Skeletal muscle tissue (tissue), 4 donors: ENCODE data around the gene MAF. TPM values are rescaled to one million over a fixed set of nuclear protein-coding genes. Genes with fewer than 3 reads are reported as not detected.
A peak's percentile ranks its signal among the peaks of the same experiment; 100 is the strongest.

Experiments used
- H3K27ac ChIP-seq: one replicate; pipeline ENCODE4 v1.7.0; 2013; ENCODE audit warnings: mild to moderate bottlenecking, low read depth, low read length, inconsistent platforms
- H3K27me3 ChIP-seq, 3 donors: one replicate each; pipeline ENCODE4 v1.7.0; 2013; ENCODE audit warnings: low read length in 3 of 3; ENCODE audit not compliant: control insufficient read depth in 3 of 3, insufficient read depth in 3 of 3
- H3K36me3 ChIP-seq, 3 donors: one replicate each; pipeline ENCODE4 v1.7.0; 2013; ENCODE audit warnings: low read length in 3 of 3; ENCODE audit not compliant: control insufficient read depth in 3 of 3, insufficient read depth in 3 of 3
- H3K4me1 ChIP-seq, 3 donors: one replicate each; pipeline ENCODE4 v1.7.0; 2013; ENCODE audit warnings: low read length in 3 of 3, mild to moderate bottlenecking in 3 of 3; ENCODE audit not compliant: control insufficient read depth in 3 of 3, insufficient read depth in 3 of 3
- H3K4me3 ChIP-seq, 3 donors: one replicate each; pipeline ENCODE4 v1.7.0; 2013; ENCODE audit warnings: low read length in 3 of 3
- H3K9ac ChIP-seq, 3 donors: one replicate each; pipeline ENCODE4 v1.7.0; 2013; ENCODE audit warnings: low read length in 3 of 3, mild to moderate bottlenecking in 3 of 3, moderate library complexity in 2 of 3, low read depth in 1 of 3
- H3K9me3 ChIP-seq, 3 donors: one replicate each; pipeline ENCODE4 v1.7.0; 2013; ENCODE audit warnings: low read length in 3 of 3; ENCODE audit not compliant: control insufficient read depth in 3 of 3
- total RNA-seq: library from RNA; depleted of rRNA; stranded (reverse); fragments of >200 nt; gene quantifications from one replicate; pipeline ENCODE4 v1.2.3, GENCODE V29; 2014
- donor health status: Osteomylitis.

Gene MAF
- total RNA-seq, 1 donor from 2014 or later: 17.2 TPM

DNA sequence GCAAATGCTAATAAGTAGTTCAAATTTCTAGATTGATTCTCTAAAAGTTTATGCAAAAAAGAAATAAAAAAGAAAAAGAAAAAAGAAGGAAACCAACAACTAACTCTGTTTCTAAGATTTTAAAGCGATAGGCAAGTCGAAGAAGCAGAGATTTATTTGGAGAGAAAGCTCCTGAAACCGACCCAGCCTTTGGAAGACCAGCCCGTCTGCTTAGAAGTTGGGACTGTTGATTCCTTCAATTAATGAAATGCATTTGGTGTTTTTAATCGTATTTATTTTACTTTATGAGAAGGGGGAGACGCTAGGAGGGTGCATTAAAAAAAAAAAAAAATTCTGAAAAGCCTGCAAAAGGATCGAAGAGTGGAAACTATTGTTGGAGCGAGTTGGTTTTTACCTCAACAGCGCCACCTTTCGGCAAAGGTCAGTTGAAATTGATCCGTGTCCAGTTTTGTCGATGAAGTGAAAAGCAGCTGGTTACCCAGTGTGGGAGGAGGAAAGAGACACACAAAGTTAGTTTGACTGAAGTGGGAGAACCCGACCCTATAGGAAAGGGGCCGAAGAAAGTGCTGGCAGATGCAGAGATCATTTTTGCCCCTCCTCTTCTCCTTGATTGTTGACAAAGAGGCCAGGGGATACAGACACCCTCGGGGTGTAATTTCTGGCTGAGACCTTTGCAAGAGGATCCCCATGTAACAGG, 1.5 kb upstream of the MAF start:
- Histone ChIP-seq H3K9ac (peak overlapping the region; percentile 95 to 97 (median 96)), H3K4me3 (peak overlapping the region; percentile 88 to 95 (median 89)), H3K27ac (peak overlapping the region; percentile 98), H3K27me3 (no peaks in the 10 kb centered on the region), H3K36me3 (peaks cover 2 to 5% (median 3%) of the 10 kb centered on the region in 3 donors), H3K9me3 (no peaks in the 10 kb centered on the region), H3K4me1 (peaks cover 10 to 11% (median 10%) of the 10 kb centered on the region in 3 donors)

DNA sequence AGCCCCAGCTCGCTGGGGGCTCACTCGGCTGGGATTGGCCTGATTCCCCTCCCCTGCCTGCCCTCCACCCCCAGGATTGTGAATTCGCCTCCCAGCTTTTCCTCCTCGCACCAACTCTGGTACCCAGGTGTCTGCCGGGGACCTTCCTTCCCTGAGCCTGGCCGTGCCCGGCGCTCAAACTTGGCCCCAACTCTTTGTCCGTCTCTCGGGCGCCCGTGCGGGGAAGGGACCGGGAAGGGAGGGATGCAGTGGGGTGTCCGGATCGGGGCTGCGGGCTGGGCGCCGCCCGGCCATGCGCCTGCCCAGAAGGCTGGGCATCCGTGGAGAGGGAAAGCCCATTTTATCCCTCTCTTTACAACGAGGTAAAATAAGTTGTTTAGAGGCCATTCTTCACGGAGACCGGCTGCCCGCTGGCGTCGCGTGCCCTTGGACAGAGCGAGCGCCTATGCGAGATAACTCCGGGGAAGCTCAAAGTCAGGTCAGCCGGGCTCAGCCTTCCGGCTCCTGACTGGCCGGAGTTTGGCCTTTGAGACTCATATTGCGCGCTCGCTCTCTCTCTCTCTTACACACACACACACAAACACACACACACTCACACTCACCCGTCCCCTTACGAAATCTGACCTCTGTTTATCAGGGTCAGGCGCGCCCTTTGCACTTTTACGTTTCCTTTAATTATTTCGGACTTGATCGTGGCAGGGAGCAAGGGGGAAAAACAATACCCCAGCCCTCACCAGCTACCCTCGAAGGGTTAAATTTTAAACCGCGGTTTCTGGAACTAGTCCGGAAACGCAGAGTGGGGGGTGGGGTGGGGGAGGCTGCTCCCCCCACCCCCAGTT, 774 bp upstream of the MAF start:
- Histone ChIP-seq H3K9me3 (no peaks in the 10 kb centered on the region), H3K9ac (peak overlapping the region; percentile 95 to 97 (median 96)), H3K27ac (peak overlapping the region; percentile 98), H3K27me3 (no peaks in the 10 kb centered on the region), H3K36me3 (peaks cover 2 to 5% (median 3%) of the 10 kb centered on the region in 3 donors), H3K4me1 (peaks cover 9 to 10% (median 10%) of the 10 kb centered on the region in 3 donors), H3K4me3 (peak overlapping the region; percentile 88 to 95 (median 89))

DNA sequence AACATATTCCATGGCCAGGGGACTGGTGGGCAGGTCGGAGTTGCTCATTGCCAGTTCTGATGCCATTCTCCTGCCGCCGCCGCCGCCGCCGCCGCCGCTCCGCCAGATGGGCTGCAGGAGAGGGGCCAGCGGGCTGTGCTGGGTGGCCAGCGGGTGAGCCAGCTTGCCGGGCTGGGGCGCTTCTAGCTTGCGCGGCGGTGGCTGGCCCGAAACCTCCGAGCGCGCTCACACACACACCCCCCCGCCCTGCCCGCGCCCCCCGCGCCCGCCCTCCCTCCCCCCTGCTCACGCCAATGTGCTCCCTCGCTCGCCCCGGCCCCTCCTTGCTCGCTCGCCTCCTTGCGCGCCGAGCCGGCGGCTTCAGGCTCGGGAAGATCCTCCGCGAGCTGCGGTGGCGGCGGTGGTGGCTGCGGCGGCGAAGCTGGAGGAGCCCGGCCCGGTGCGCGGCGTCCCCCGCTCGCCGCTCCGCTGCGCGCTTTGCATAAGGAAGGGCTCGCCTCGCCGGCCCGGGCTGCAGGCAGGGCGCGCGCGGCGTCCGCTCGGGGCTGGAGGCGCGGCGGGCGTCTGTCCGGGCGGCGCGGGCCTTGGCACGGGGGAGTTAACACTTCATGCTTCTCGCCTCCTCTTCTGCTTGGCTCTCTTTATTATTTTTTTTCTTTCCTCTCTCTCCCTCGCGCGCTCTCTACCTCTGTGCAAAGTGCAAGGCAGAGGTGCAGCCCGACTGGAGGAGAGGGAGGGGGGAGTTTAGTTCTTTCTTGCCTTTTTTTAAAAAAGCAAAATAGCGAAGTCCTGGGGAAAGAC, 500 bp downstream of the MAF start:
- Histone ChIP-seq H3K36me3 (peaks cover 2 to 5% (median 3%) of the 10 kb centered on the region in 3 donors), H3K4me3 (peak overlapping the region; percentile 88 to 95 (median 89)), H3K9me3 (no peaks in the 10 kb centered on the region), H3K4me1 (peaks cover 9 to 10% (median 10%) of the 10 kb centered on the region in 3 donors), H3K27me3 (no peaks in the 10 kb centered on the region), H3K27ac (peak overlapping the region; percentile 98), H3K9ac (peak overlapping the region; percentile 96 to 98 (median 97))

DNA sequence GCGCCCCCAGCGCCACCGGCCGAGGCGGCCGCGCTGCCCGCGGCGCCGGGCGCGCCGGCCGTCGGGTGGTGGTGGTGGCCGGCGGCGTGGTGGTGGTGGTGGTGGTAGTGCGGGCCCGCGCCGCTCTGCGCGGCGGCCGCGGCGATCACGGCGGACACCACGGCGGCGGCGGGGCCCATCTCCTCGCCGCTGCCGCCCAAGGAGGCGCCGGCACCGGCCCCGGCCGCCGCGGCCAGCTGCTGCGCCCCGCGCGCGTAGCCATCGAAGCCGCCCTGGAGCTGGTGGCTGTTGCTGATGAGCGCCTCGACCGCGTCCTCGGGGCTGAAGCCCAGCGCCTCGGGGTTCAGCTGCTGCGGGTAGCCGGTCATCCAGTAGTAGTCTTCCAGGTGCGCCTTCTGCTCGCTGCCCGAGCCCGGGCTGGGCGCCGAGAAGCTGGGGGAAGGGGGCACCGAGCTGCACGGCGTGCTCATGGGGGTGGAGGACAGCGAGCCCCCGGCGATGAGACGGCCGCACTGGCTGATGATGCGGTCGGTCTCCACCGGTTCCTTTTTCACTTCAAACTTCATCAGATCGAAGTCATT, 1.2 kb downstream of the MAF start:
- Histone ChIP-seq H3K4me3 (peak overlapping the region; percentile 86 to 95 (median 87)), H3K4me1 (peaks cover 9 to 10% (median 10%) of the 10 kb centered on the region in 3 donors), H3K9ac (peak overlapping the region; percentile 87 to 98 (median 92)), H3K27ac (peak overlapping the region; percentile 98), H3K9me3 (no peaks in the 10 kb centered on the region), H3K36me3 (peaks cover 2 to 5% (median 3%) of the 10 kb centered on the region in 3 donors), H3K27me3 (no peaks in the 10 kb centered on the region)

DNA sequence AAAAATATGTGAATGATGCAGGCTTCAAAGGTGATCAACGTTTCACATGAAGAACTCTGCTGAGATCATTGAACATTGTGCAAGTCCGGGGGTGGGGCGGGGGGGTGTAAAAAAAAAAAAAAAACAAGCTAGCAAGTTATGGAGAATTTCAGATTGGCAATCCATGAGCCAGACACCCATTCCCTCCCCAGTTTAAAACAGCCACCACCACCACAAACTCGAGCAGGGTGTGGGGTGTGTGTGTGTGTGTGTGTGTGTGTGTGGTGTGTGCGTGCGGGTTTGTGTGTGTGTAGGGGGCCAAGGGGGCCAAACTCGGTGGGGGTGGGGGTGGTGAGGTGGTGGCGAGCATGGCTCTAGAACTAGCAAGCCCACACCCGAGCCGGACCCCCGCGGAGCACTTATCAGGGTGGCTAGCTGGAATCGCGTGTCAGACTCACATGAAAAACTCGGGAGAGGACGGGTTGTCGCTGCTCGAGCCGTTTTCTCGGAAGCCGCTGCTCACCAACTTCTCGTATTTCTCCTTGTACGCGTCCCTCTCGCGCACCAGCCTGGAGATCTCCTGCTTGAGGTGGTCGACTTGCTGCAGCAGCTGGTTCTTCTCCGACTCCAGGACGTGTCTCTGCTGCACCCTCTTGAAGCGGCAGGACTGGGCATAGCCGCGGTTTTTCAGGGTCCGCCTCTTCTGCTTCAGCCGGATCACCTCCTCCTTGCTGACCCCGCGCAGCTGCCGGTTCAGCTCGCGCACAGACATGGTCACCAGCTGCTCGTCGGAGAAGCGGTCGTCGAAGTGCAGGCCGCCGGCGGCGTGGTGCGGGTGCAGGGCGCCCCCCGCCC, 2.0 kb downstream of the MAF start:
- Histone ChIP-seq H3K27ac (peak overlapping the region; percentile 97), H3K27me3 (no peaks in the 10 kb centered on the region), H3K9me3 (no peaks in the 10 kb centered on the region), H3K4me3 (peak overlapping the region; percentile 80 to 96 (median 93)), H3K9ac (peak overlapping the region; percentile 80 to 98 (median 96)), H3K4me1 (peaks cover 10 to 14% (median 10%) of the 10 kb centered on the region in 3 donors), H3K36me3 (peaks cover 2 to 5% (median 3%) of the 10 kb centered on the region in 3 donors)

DNA sequence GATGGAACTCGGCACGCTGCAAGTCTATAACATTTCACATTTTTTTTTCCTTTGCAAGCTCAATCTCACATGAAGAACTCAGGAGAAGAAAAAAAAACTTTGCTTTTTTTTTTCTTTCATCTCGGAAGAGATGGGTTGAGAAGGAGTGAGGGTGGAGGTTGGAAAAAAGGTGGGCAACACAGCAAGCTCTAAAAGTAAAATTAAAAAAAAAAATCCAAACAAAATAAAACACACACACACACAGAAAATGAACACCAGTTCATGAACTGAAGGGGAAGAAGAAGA, 2.5 kb downstream of the MAF start:
- peak overlapping the region; percentile 80 to 96 (median 93) for H3K4me3 ChIP-seq
- H3K27ac ChIP-seq: peak overlapping the region; percentile 97
- H3K27me3 ChIP-seq: no peaks in the 10 kb centered on the region
- H3K4me1 ChIP-seq: peaks cover 9 to 18% (median 10%) of the 10 kb centered on the region in 3 donors
- H3K9me3 ChIP-seq: no peaks in the 10 kb centered on the region
- H3K9ac ChIP-seq: peak overlapping the region; percentile 80 to 98 (median 96)
- peaks cover 2 to 5% (median 3%) of the 10 kb centered on the region in 3 donors for H3K36me3 ChIP-seq

DNA sequence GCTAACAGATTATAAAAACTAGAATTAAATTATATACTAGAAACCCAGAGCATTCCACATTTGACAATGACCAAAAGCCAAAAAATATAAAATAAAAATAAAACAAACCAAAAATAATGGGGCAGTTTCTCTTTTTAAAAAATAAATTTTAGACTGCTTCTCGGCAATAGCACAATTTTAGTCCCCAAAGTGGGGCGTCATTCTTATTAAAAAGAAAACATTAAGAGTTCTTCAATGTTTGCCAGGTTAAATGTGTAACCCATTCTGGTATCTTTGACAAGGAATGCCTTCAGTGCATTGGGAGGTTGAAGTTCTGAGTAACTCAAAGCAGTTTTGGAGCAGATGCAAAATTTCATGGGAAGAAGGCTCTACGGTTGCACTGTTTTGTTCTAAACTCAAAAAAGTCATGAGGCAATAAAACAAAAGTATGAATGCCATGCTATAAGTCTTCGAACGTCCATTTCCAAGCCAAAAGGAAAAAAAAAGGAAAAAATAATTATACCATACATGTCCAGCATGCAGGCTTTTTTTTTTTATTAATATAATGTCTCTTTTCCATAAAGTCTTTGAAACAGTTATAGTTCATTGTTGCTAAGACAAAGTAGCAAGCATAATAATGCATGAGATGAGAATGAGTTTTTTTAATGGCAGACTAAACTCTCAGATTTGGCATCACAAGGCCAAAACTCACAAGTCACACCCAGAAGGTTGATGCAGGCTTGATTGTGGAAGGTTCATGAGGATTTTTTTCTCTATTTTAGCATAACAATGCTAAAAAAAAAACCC, 3.1 kb downstream of the MAF start:
- Histone ChIP-seq H3K36me3 (peaks cover 2 to 5% (median 3%) of the 10 kb centered on the region in 3 donors), H3K4me3 (peak overlapping the region; percentile 80 to 96 (median 93)), H3K9me3 (no peaks in the 10 kb centered on the region), H3K4me1 (peaks cover 4 to 13% (median 6%) of the 10 kb centered on the region in 3 donors), H3K27me3 (no peaks in the 10 kb centered on the region), H3K27ac (peak overlapping the region; percentile 97), H3K9ac (peak overlapping the region; percentile 80 to 98 (median 96))

DNA sequence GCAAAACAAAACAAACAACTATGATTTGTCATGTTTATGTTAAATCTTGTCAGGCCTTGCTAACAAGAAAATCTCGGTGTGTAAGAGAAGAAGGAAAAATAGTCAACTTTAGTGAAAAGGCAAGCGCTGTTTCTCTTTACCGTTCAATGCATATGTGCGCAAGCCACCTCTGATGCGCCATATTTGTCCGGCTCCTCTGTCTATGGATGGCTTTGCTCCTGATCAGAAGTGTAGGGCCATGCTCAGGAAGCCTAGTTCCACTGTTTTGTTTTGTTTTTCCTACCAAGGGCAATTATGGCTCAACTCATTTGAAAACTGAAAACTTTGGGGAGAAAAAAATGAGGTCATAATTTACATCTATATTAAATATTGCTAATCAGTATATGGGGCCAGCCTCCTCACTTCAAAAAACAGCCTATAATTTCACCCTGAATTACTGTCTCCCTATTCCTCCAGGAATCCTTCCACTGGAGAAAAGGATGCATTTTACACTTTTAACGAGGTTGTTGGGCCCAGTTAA, 4.5 kb downstream of the MAF start:
- H3K36me3 ChIP-seq: peaks cover 2 to 3% (median 3%) of the 10 kb centered on the region in 3 donors
- peak overlapping the region; percentile 97 for H3K27ac ChIP-seq
- H3K27me3 ChIP-seq: no peaks in the 10 kb centered on the region
- no peaks in the 10 kb centered on the region for H3K9me3 ChIP-seq
- peaks cover 11 to 21% (median 14%) of the 10 kb centered on the region in 3 donors for H3K4me1 ChIP-seq
- H3K4me3 ChIP-seq: peak overlapping the region; percentile 80 to 96 (median 93)
- H3K9ac ChIP-seq: peak overlapping the region; percentile 80 to 98 (median 96)
